ENCODE results near the gene CRYBG3.

Gene CRYBG3

GRCh38 chr3:97835761-97836160 lies 13.9 kb downstream of the CRYBG3 start:
- H3K27ac ChIP-seq (ENCODE audit: low read length, poor library complexity, severe bottlenecking) = no peak overlapping the region
- no peak overlapping the region for H3K18ac ChIP-seq (ENCODE audit: low read depth in 1 of 2, low read length in 2 of 2)
- no peak overlapping the region for H2BK15ac ChIP-seq (ENCODE audit: low read depth, poor library complexity, severe bottlenecking)
- no peaks in the 10 kb centered on the region for H3K27me3 ChIP-seq (ENCODE audit: control insufficient read depth in 1 of 2, insufficient read depth in 1 of 2, low read length in 2 of 2)
- H3K4me1 ChIP-seq (ENCODE audit: control insufficient read depth, insufficient read depth, low read depth, low read length) = no peaks in the 10 kb centered on the region
- H4K8ac ChIP-seq (ENCODE audit: low read length) = no peak overlapping the region
- no peak for DNase-seq
- no peak overlapping the region for H3K4me2 ChIP-seq (ENCODE audit: low read length, poor library complexity, severe bottlenecking)
- H3K4ac ChIP-seq (ENCODE audit: low read depth in 1 of 2, low read length in 2 of 2) = peak overlapping the region in 1 of 2 experiments; percentile 26
- no peak overlapping the region for H3K4me3 ChIP-seq (ENCODE audit: insufficient read depth in 1 of 2, low read depth in 1 of 2, low read length in 2 of 2)
- no peak overlapping the region for H3K9ac ChIP-seq (ENCODE audit: low read length)
- no peak overlapping the region for H2AFZ ChIP-seq (ENCODE audit: low read depth, low read length)
- H4K91ac ChIP-seq (ENCODE audit: low read length) = no peak overlapping the region
- H2BK120ac ChIP-seq (ENCODE audit: low read depth, low read length) = no peak overlapping the region
- H2AK5ac ChIP-seq (ENCODE audit: low read length, severe bottlenecking) = no peak overlapping the region
- 87% methylated on average over 4 of the region's 5 CpGs for WGBS
- peaks cover 32% of the 10 kb centered on the region for H3K79me1 ChIP-seq (replicated peaks; ENCODE audit: low read length, poor library complexity, severe bottlenecking)
- H3K14ac ChIP-seq (ENCODE audit: low read length in 2 of 2) = no peak overlapping the region
- H2BK5ac ChIP-seq (ENCODE audit: low read depth, low read length, poor library complexity, severe bottlenecking) = no peak overlapping the region
- H3K36me3 ChIP-seq (ENCODE audit: control insufficient read depth in 1 of 2, insufficient read depth in 2 of 2, low read depth in 1 of 2, low read length in 2 of 2) = no peaks in the 10 kb centered on the region
- H3K9me3 ChIP-seq (ENCODE audit: control insufficient read depth, low read length) = no peaks in the 10 kb centered on the region
- no peak overlapping the region for H2BK12ac ChIP-seq (ENCODE audit: low read length in 2 of 2)
- H3K23ac ChIP-seq (ENCODE audit: low read length in 2 of 2) = no peak overlapping the region

GRCh38 chr3:97838393-97838792 lies 16.6 kb downstream of the CRYBG3 start:
- H3K23ac ChIP-seq (ENCODE audit: low read length in 2 of 2) = no peak overlapping the region
- no peak overlapping the region for H2AK5ac ChIP-seq (ENCODE audit: low read length, severe bottlenecking)
- no peaks in the 10 kb centered on the region for H3K9me3 ChIP-seq (ENCODE audit: control insufficient read depth, low read length)
- H3K9ac ChIP-seq (ENCODE audit: low read length) = no peak overlapping the region
- no peak overlapping the region for H3K27ac ChIP-seq (ENCODE audit: low read length, poor library complexity, severe bottlenecking)
- WGBS = 97% methylated on average over 3 of the region's 3 CpGs
- no peak overlapping the region for H3K14ac ChIP-seq (ENCODE audit: low read length in 2 of 2)
- H4K91ac ChIP-seq (ENCODE audit: low read length) = no peak overlapping the region
- no peak overlapping the region for H3K4me2 ChIP-seq (ENCODE audit: low read length, poor library complexity, severe bottlenecking)
- no peaks in the 10 kb centered on the region for H3K4me1 ChIP-seq (ENCODE audit: control insufficient read depth, insufficient read depth, low read depth, low read length)
- no peak overlapping the region for H2BK15ac ChIP-seq (ENCODE audit: low read depth, poor library complexity, severe bottlenecking)
- H2AFZ ChIP-seq (ENCODE audit: low read depth, low read length) = no peak overlapping the region
- H4K8ac ChIP-seq (ENCODE audit: low read length) = no peak overlapping the region
- H3K4me3 ChIP-seq (ENCODE audit: insufficient read depth in 1 of 2, low read depth in 1 of 2, low read length in 2 of 2) = no peak overlapping the region
- no peak overlapping the region for H2BK12ac ChIP-seq (ENCODE audit: low read length in 2 of 2)
- H3K36me3 ChIP-seq (ENCODE audit: control insufficient read depth in 1 of 2, insufficient read depth in 2 of 2, low read depth in 1 of 2, low read length in 2 of 2) = no peaks in the 10 kb centered on the region
- H3K18ac ChIP-seq (ENCODE audit: low read depth in 1 of 2, low read length in 2 of 2) = no peak overlapping the region
- H3K79me1 ChIP-seq (replicated peaks; ENCODE audit: low read length, poor library complexity, severe bottlenecking) = peaks cover 39% of the 10 kb centered on the region
- H3K27me3 ChIP-seq (ENCODE audit: control insufficient read depth in 1 of 2, insufficient read depth in 1 of 2, low read length in 2 of 2) = no peaks in the 10 kb centered on the region
- no peak overlapping the region for H2BK5ac ChIP-seq (ENCODE audit: low read depth, low read length, poor library complexity, severe bottlenecking)
- DNase-seq = no peak
- no peak overlapping the region for H2BK120ac ChIP-seq (ENCODE audit: low read depth, low read length)
- H3K4ac ChIP-seq (ENCODE audit: low read depth in 1 of 2, low read length in 2 of 2) = no peak overlapping the region

GRCh38 chr3:97839944-97840343 lies 18.1 kb downstream of the CRYBG3 start:
- Histone ChIP-seq H4K8ac (ENCODE audit: low read length) (no peak overlapping the region), H3K9me3 (ENCODE audit: control insufficient read depth, low read length) (no peaks in the 10 kb centered on the region), H3K4me2 (ENCODE audit: low read length, poor library complexity, severe bottlenecking) (no peak overlapping the region), H2AFZ (ENCODE audit: low read depth, low read length) (no peak overlapping the region), H3K27me3 (ENCODE audit: control insufficient read depth in 1 of 2, insufficient read depth in 1 of 2, low read length in 2 of 2) (no peaks in the 10 kb centered on the region), H2BK120ac (ENCODE audit: low read depth, low read length) (no peak overlapping the region), H3K14ac (ENCODE audit: low read length in 2 of 2) (no peak overlapping the region), H3K79me1 (replicated peaks; ENCODE audit: low read length, poor library complexity, severe bottlenecking) (peaks cover 41% of the 10 kb centered on the region), H2BK15ac (ENCODE audit: low read depth, poor library complexity, severe bottlenecking) (no peak overlapping the region), H3K36me3 (ENCODE audit: control insufficient read depth in 1 of 2, insufficient read depth in 2 of 2, low read depth in 1 of 2, low read length in 2 of 2) (no peaks in the 10 kb centered on the region), H2BK12ac (ENCODE audit: low read length in 2 of 2) (no peak overlapping the region), H3K4me3 (ENCODE audit: insufficient read depth in 1 of 2, low read depth in 1 of 2, low read length in 2 of 2) (no peak overlapping the region), H3K9ac (ENCODE audit: low read length) (no peak overlapping the region), H3K18ac (ENCODE audit: low read depth in 1 of 2, low read length in 2 of 2) (no peak overlapping the region), H3K4ac (ENCODE audit: low read depth in 1 of 2, low read length in 2 of 2) (no peak overlapping the region), H3K27ac (ENCODE audit: low read length, poor library complexity, severe bottlenecking) (no peak overlapping the region), H3K4me1 (ENCODE audit: control insufficient read depth, insufficient read depth, low read depth, low read length) (no peaks in the 10 kb centered on the region), H2AK5ac (ENCODE audit: low read length, severe bottlenecking) (no peak overlapping the region), H2BK5ac (ENCODE audit: low read depth, low read length, poor library complexity, severe bottlenecking) (no peak overlapping the region), H4K91ac (ENCODE audit: low read length) (no peak overlapping the region), H3K23ac (ENCODE audit: low read length in 2 of 2) (no peak overlapping the region)
- 97% methylated on average over 2 of the region's 2 CpGs for WGBS
- no peak for DNase-seq

GRCh38 chr3:97841304-97841703 lies 19.5 kb downstream of the CRYBG3 start:
- no peak for DNase-seq
- H3K9ac ChIP-seq (ENCODE audit: low read length) = no peak overlapping the region
- H3K18ac ChIP-seq (ENCODE audit: low read depth in 1 of 2, low read length in 2 of 2) = no peak overlapping the region
- H2BK12ac ChIP-seq (ENCODE audit: low read length in 2 of 2) = no peak overlapping the region
- peaks cover 38% of the 10 kb centered on the region for H3K79me1 ChIP-seq (replicated peaks; ENCODE audit: low read length, poor library complexity, severe bottlenecking)
- H3K23ac ChIP-seq (ENCODE audit: low read length in 2 of 2) = no peak overlapping the region
- H2BK120ac ChIP-seq (ENCODE audit: low read depth, low read length) = no peak overlapping the region
- H2BK15ac ChIP-seq (ENCODE audit: low read depth, poor library complexity, severe bottlenecking) = no peak overlapping the region
- no peak overlapping the region for H3K4me2 ChIP-seq (ENCODE audit: low read length, poor library complexity, severe bottlenecking)
- H3K27me3 ChIP-seq (ENCODE audit: control insufficient read depth in 1 of 2, insufficient read depth in 1 of 2, low read length in 2 of 2) = no peaks in the 10 kb centered on the region
- peaks cover 0 to 2% of the 10 kb centered on the region in 2 experiments for H3K36me3 ChIP-seq (ENCODE audit: control insufficient read depth in 1 of 2, insufficient read depth in 2 of 2, low read depth in 1 of 2, low read length in 2 of 2)
- no peak overlapping the region for H3K4ac ChIP-seq (ENCODE audit: low read depth in 1 of 2, low read length in 2 of 2)
- no peak overlapping the region for H4K91ac ChIP-seq (ENCODE audit: low read length)
- H3K14ac ChIP-seq (ENCODE audit: low read length in 2 of 2) = peak overlapping the region in 1 of 2 experiments; percentile 60
- no peak overlapping the region for H3K4me3 ChIP-seq (ENCODE audit: insufficient read depth in 1 of 2, low read depth in 1 of 2, low read length in 2 of 2)
- no peak overlapping the region for H2BK5ac ChIP-seq (ENCODE audit: low read depth, low read length, poor library complexity, severe bottlenecking)
- H3K27ac ChIP-seq (ENCODE audit: low read length, poor library complexity, severe bottlenecking) = no peak overlapping the region
- H3K4me1 ChIP-seq (ENCODE audit: control insufficient read depth, insufficient read depth, low read depth, low read length) = no peaks in the 10 kb centered on the region
- no peak overlapping the region for H2AFZ ChIP-seq (ENCODE audit: low read depth, low read length)
- 96% methylated on average over 8 of the region's 8 CpGs for WGBS
- no peak overlapping the region for H4K8ac ChIP-seq (ENCODE audit: low read length)
- H2AK5ac ChIP-seq (ENCODE audit: low read length, severe bottlenecking) = no peak overlapping the region
- H3K9me3 ChIP-seq (ENCODE audit: control insufficient read depth, low read length) = no peaks in the 10 kb centered on the region
